ENCODE data around the gene CELF1. TPM values are rescaled to one million over a fixed set of nuclear protein-coding genes. Genes with fewer than 3 reads are reported as not detected.
"Not testable (repeated sequence)": the region's sequence is repeated elsewhere in the genome, so short reads cannot be mapped to it uniquely, and the experiment has no call there.

CELF1 gene
- total and polyA plus RNA-seq, 5 donors from 2014 or later, result 30.8 to 124 (median 52.4) TPM

- Mint-ChIP-seq H3K36me3 (peaks cover 13% of the 10 kb centered on the region), H3K27me3 (no peaks in the 10 kb centered on the region), H3K4me3 (no peak overlapping the region), H3K4me1 (peaks cover 9 to 75% (median 37%) of the 10 kb centered on the region in 4 donors), H3K9me3 (peaks cover 0 to 1% (median 0%) of the 10 kb centered on the region in 7 donors), H3K27ac (peak overlapping the region in 1 of 3 donors; percentile 23)
- H3K9me3 ChIP-seq (ENCODE audit: control insufficient read depth in 2 of 2, low read length in 2 of 2), result no peaks in the 10 kb centered on the region
- H3K4me3 ChIP-seq (ENCODE audit: low read depth, low read length), result no peak overlapping the region
- H3K4me1 ChIP-seq (ENCODE audit: control insufficient read depth, insufficient read depth, low read length, poor library complexity, severe bottlenecking), result peaks cover 27% of the 10 kb centered on the region
- ATAC-seq (ENCODE audit: low read depth in 2 of 2), result no peak
- H3K27me3 ChIP-seq (ENCODE audit: control insufficient read depth, insufficient read depth, low read length), result no peaks in the 10 kb centered on the region
- H3K27ac ChIP-seq (ENCODE audit: insufficient read depth, low read length, poor library complexity, severe bottlenecking), result no peak overlapping the region
- H3K36me3 ChIP-seq (ENCODE audit: control insufficient read depth, insufficient read depth, low read length), result peaks cover 7% of the 10 kb centered on the region
- DNase-seq, result no peak
Measured at GRCh38 chr11:47533690-47534151, 19.2 kb downstream of the CELF1 start.

GRCh38 chr11:47532597-47533213, 20.2 kb downstream of the CELF1 start:
- Mint-ChIP-seq H3K4me1 (peaks cover 9 to 76% (median 34%) of the 10 kb centered on the region in 4 donors), H3K36me3 (peaks cover 13% of the 10 kb centered on the region), H3K27me3 (no peaks in the 10 kb centered on the region), H3K27ac (peak overlapping the region in 2 of 3 donors; percentile 43 to 71), H3K4me3 (no peak overlapping the region), H3K9me3 (peaks cover 0 to 1% (median 0%) of the 10 kb centered on the region in 7 donors)
- H3K4me3 ChIP-seq (ENCODE audit: low read depth, low read length), result peak overlapping the region; percentile 10
- ATAC-seq (ENCODE audit: low read depth in 2 of 2) (no peak), DNase-seq (no peak)
- H3K27ac ChIP-seq (ENCODE audit: insufficient read depth, low read length, poor library complexity, severe bottlenecking), result no peak overlapping the region
- no peaks in the 10 kb centered on the region for H3K9me3 ChIP-seq (ENCODE audit: control insufficient read depth in 2 of 2, low read length in 2 of 2)
- H3K36me3 ChIP-seq (ENCODE audit: control insufficient read depth, insufficient read depth, low read length), result peaks cover 8% of the 10 kb centered on the region
- peaks cover 20% of the 10 kb centered on the region for H3K4me1 ChIP-seq (ENCODE audit: control insufficient read depth, insufficient read depth, low read length, poor library complexity, severe bottlenecking)
- H3K27me3 ChIP-seq (ENCODE audit: control insufficient read depth, insufficient read depth, low read length), result no peaks in the 10 kb centered on the region

GRCh38 chr11:47531666-47532065, 21.3 kb downstream of the CELF1 start:
- peak overlapping the region in 1 of 3 donors; percentile 43 for H3K27ac Mint-ChIP-seq
- H3K36me3 Mint-ChIP-seq, result peaks cover 13% of the 10 kb centered on the region

GRCh38 chr11:47530721-47531120, 22.2 kb downstream of the CELF1 start:
- H3K27me3 ChIP-seq (ENCODE audit: control insufficient read depth, insufficient read depth, low read length); ATAC-seq (ENCODE audit: low read depth in 2 of 2); H3K27me3 Mint-ChIP-seq; H3K4me3 Mint-ChIP-seq; DNase-seq; H3K9me3 ChIP-seq (ENCODE audit: control insufficient read depth in 2 of 2, low read length in 2 of 2); H3K9me3 Mint-ChIP-seq; H3K27ac ChIP-seq (ENCODE audit: insufficient read depth, low read length, poor library complexity, severe bottlenecking); H3K4me3 ChIP-seq (ENCODE audit: low read depth, low read length); H3K36me3 ChIP-seq (ENCODE audit: control insufficient read depth, insufficient read depth, low read length): not testable (repeated sequence)
- Mint-ChIP-seq H3K4me1 (peaks cover 10 to 77% (median 41%) of the 10 kb centered on the region in 4 donors), H3K27ac (peak overlapping the region; percentile 60 to 92 (median 79)), H3K36me3 (peaks cover 12% of the 10 kb centered on the region)
- H3K4me1 ChIP-seq (ENCODE audit: control insufficient read depth, insufficient read depth, low read length, poor library complexity, severe bottlenecking), result peaks cover 19% of the 10 kb centered on the region

More at GRCh38 chr11:47531666-47532065, 21.3 kb downstream of the CELF1 start:
- Histone ChIP-seq H3K27me3 (ENCODE audit: control insufficient read depth, insufficient read depth, low read length) (no peaks in the 10 kb centered on the region), H3K4me3 (ENCODE audit: low read depth, low read length) (no peak overlapping the region), H3K9me3 (ENCODE audit: control insufficient read depth in 2 of 2, low read length in 2 of 2) (no peaks in the 10 kb centered on the region), H3K4me1 (ENCODE audit: control insufficient read depth, insufficient read depth, low read length, poor library complexity, severe bottlenecking) (peaks cover 19% of the 10 kb centered on the region), H3K27ac (ENCODE audit: insufficient read depth, low read length, poor library complexity, severe bottlenecking) (no peak overlapping the region), H3K36me3 (ENCODE audit: control insufficient read depth, insufficient read depth, low read length) (peaks cover 8% of the 10 kb centered on the region)
- Mint-ChIP-seq H3K4me1 (peaks cover 9 to 75% (median 37%) of the 10 kb centered on the region in 4 donors), H3K27me3 (no peaks in the 10 kb centered on the region), H3K4me3 (no peak overlapping the region), H3K9me3 (no peaks in the 10 kb centered on the region)
- no peak for DNase-seq
- no peak for ATAC-seq (ENCODE audit: low read depth in 2 of 2)

GRCh38 chr11:47529951-47530350, 23.0 kb downstream of the CELF1 start:
- H3K27me3 Mint-ChIP-seq, result no peaks in the 10 kb centered on the region
- no peak overlapping the region for H3K4me3 ChIP-seq (ENCODE audit: low read depth, low read length)
- no peaks in the 10 kb centered on the region for H3K9me3 Mint-ChIP-seq
- H3K36me3 ChIP-seq (ENCODE audit: control insufficient read depth, insufficient read depth, low read length), result peaks cover 5% of the 10 kb centered on the region
- ATAC-seq (ENCODE audit: low read depth in 2 of 2) (no peak), DNase-seq (no peak)
- H3K27me3 ChIP-seq (ENCODE audit: control insufficient read depth, insufficient read depth, low read length), result no peaks in the 10 kb centered on the region
- H3K4me3 Mint-ChIP-seq, result peak overlapping the region in 1 of 4 donors; percentile 0
- peaks cover 15 to 80% (median 44%) of the 10 kb centered on the region in 4 donors for H3K4me1 Mint-ChIP-seq
- H3K27ac ChIP-seq (ENCODE audit: insufficient read depth, low read length, poor library complexity, severe bottlenecking), result no peak overlapping the region
- peaks cover 15% of the 10 kb centered on the region for H3K36me3 Mint-ChIP-seq
- peaks cover 27% of the 10 kb centered on the region for H3K4me1 ChIP-seq (ENCODE audit: control insufficient read depth, insufficient read depth, low read length, poor library complexity, severe bottlenecking)
- H3K9me3 ChIP-seq (ENCODE audit: control insufficient read depth in 2 of 2, low read length in 2 of 2), result no peaks in the 10 kb centered on the region
- peak overlapping the region in 2 of 3 donors; percentile 60 to 79 for H3K27ac Mint-ChIP-seq

GRCh38 chr11:47527186-47527585, 25.7 kb downstream of the CELF1 start:
- Mint-ChIP-seq H3K27ac (peak overlapping the region in 1 of 3 donors; percentile 88), H3K36me3 (peaks cover 14% of the 10 kb centered on the region), H3K4me1 (peaks cover 21 to 86% (median 57%) of the 10 kb centered on the region in 4 donors), H3K9me3 (no peaks in the 10 kb centered on the region), H3K27me3 (no peaks in the 10 kb centered on the region), H3K4me3 (no peak overlapping the region)
- Histone ChIP-seq H3K4me3 (ENCODE audit: low read depth, low read length) (no peak overlapping the region), H3K27me3 (ENCODE audit: control insufficient read depth, insufficient read depth, low read length) (no peaks in the 10 kb centered on the region), H3K9me3 (ENCODE audit: control insufficient read depth in 2 of 2, low read length in 2 of 2) (no peaks in the 10 kb centered on the region), H3K4me1 (ENCODE audit: control insufficient read depth, insufficient read depth, low read length, poor library complexity, severe bottlenecking) (peaks cover 37% of the 10 kb centered on the region), H3K36me3 (ENCODE audit: control insufficient read depth, insufficient read depth, low read length) (peaks cover 3% of the 10 kb centered on the region), H3K27ac (ENCODE audit: insufficient read depth, low read length, poor library complexity, severe bottlenecking) (no peak overlapping the region)
- ATAC-seq (ENCODE audit: low read depth in 2 of 2) (no peak), DNase-seq (no peak)

GRCh38 chr11:47526032-47526431, 26.9 kb downstream of the CELF1 start:
- not testable (repeated sequence) for ATAC-seq (ENCODE audit: low read depth in 2 of 2); H3K27ac ChIP-seq (ENCODE audit: insufficient read depth, low read length, poor library complexity, severe bottlenecking); H3K27me3 ChIP-seq (ENCODE audit: control insufficient read depth, insufficient read depth, low read length); H3K27me3 Mint-ChIP-seq; H3K9me3 Mint-ChIP-seq; DNase-seq; H3K36me3 ChIP-seq (ENCODE audit: control insufficient read depth, insufficient read depth, low read length); H3K9me3 ChIP-seq (ENCODE audit: control insufficient read depth in 2 of 2, low read length in 2 of 2)
- Histone ChIP-seq H3K4me3 (ENCODE audit: low read depth, low read length) (peak overlapping the region; percentile 19), H3K4me1 (ENCODE audit: control insufficient read depth, insufficient read depth, low read length, poor library complexity, severe bottlenecking) (peaks cover 34% of the 10 kb centered on the region)
- Mint-ChIP-seq H3K4me3 (peak overlapping the region in 2 of 4 donors; percentile 24 to 60), H3K36me3 (peaks cover 14% of the 10 kb centered on the region), H3K27ac (peak overlapping the region; percentile 75 to 97 (median 88)), H3K4me1 (peaks cover 21 to 86% (median 57%) of the 10 kb centered on the region in 4 donors)

Measured in CD4-positive, CD25-positive, alpha-beta regulatory T cell (primary cell).